SH-SY5Y (cell line): ENCODE measurements around the gene WRNIP1.

Source experiments
- GATA2 ChIP-seq: IDR thresholded peaks from 2 replicates; pipeline ENCODE4 v1.6.1; 2011; ENCODE audit warnings: mild to moderate bottlenecking, low read depth, low read length
- GATA3 ChIP-seq: IDR thresholded peaks from 2 replicates; pipeline ENCODE4 v1.6.1; 2011; ENCODE audit warnings: low read depth, mild to moderate bottlenecking, low read length, moderate library complexity

- TF ChIP-seq GATA2 = no peak; the same call in 1 of the 2 replicates
- TF ChIP-seq GATA3 = no peak
These were observed at the start of gene WRNIP1 for GRCh38 chr6:2765166-2765895.
